PFSK-1 (cell line): ENCODE data around the gene FLCN.

ENCODE experiments used
- POLR2AphosphoS5 ChIP-seq: IDR thresholded peaks from 2 replicates; pipeline ENCODE4 v1.6.1; 2012; ENCODE audit warnings: low read depth, mild to moderate bottlenecking, control low read depth, low read length, moderate library complexity
- REST ChIP-seq, 2 experiments: IDR thresholded peaks; 2 replicates each; pipeline versions ENCODE4 v1.6.1 to v1.8.0; 2011 to 2012; ENCODE audit warnings: low read depth in 2 of 2, low read length in 2 of 2, control low read depth in 1 of 2, inconsistent platforms in 1 of 2, mild to moderate bottlenecking in 1 of 2, moderate library complexity in 1 of 2; ENCODE audit not compliant: insufficient read depth in 1 of 2
- SIN3A ChIP-seq: IDR thresholded peaks from 2 replicates; pipeline ENCODE4 v1.6.1; 2012; ENCODE audit warnings: mild to moderate bottlenecking, low read length, moderate library complexity, borderline replicate concordance; ENCODE audit not compliant: insufficient read depth
- TAF1 ChIP-seq: IDR thresholded peaks from 2 replicates; pipeline ENCODE4 v1.6.1; 2012; ENCODE audit warnings: low read length, control low read depth, borderline replicate concordance; ENCODE audit not compliant: insufficient read depth

- TF ChIP-seq SIN3A (no peak), POLR2AphosphoS5 (no peak), REST (IDR thresholded peaks at IDR 0.05; ENCODE audit: insufficient read depth in 1 of 2, low read depth in 2 of 2, low read length in 2 of 2) (no peak), TAF1 (no peak)
These were observed 29.0 kb downstream of the FLCN start for GRCh38 chr17:17207998-17208397.
